HCT116 (cell line): ENCODE data around the gene SLC25A18.
"Not testable (repeated sequence)": the region's sequence is repeated elsewhere in the genome, so short reads cannot be mapped to it uniquely, and the experiment has no call there.

Source experiments
- ATF3 ChIP-seq: IDR thresholded peaks from 2 replicates; pipeline ENCODE4 v1.6.1; 2012
- CTCF ChIP-seq, 3 experiments: fragments of 200-600 bp in 1 of 3; sonication (generic) in 1 of 3; IDR thresholded peaks in 2 of 3; conservative IDR thresholded peaks in 1 of 3; 2 replicates each; pipeline ENCODE4 v1.5.1; 2012 to 2017; ENCODE audit warnings: low read depth in 2 of 3, low read length in 2 of 3, antibody characterized with exemption in 1 of 3, borderline replicate concordance in 1 of 3, control low read depth in 1 of 3, mild to moderate bottlenecking in 1 of 3, mixed read lengths in 1 of 3, mixed run types in 1 of 3, moderate library complexity in 1 of 3; ENCODE audit not compliant: insufficient read depth in 1 of 3
- EGR1 ChIP-seq: IDR thresholded peaks from 2 replicates; pipeline ENCODE4 v1.6.1; 2012; ENCODE audit warnings: low read depth
- EZH2phosphoT487 ChIP-seq: fragments of 200-600 bp; IDR thresholded peaks from 2 replicates; pipeline ENCODE4 v1.6.1; 2018; ENCODE audit warnings: antibody characterized with exemption, borderline replicate concordance
- MAX ChIP-seq: IDR thresholded peaks from 2 replicates; pipeline ENCODE4 v1.6.1; 2012
- POLR2A ChIP-seq: IDR thresholded peaks from 2 replicates; pipeline ENCODE4 v1.7.0; 2011; ENCODE audit warnings: borderline replicate concordance; ENCODE audit not compliant: insufficient read depth, insufficient read length; ENCODE audit errors: extremely low read depth
- POLR2AphosphoS5 ChIP-seq: IDR thresholded peaks from 2 replicates; pipeline ENCODE4 v1.6.1; 2011; ENCODE audit warnings: mild to moderate bottlenecking, low read depth, low read length, moderate library complexity
- RAD21 ChIP-seq: IDR thresholded peaks from 2 replicates; pipeline ENCODE4 v1.6.1; 2012; ENCODE audit warnings: low read depth, mild to moderate bottlenecking
- REST ChIP-seq: IDR thresholded peaks from 2 replicates; pipeline ENCODE4 v1.6.1; 2012; ENCODE audit warnings: low read depth
- SIN3A ChIP-seq: IDR thresholded peaks from 2 replicates; pipeline ENCODE4 v1.6.1; 2012; ENCODE audit warnings: low read depth
- ZBTB33 ChIP-seq: IDR thresholded peaks from 2 replicates; pipeline ENCODE4 v1.6.1; 2011; ENCODE audit warnings: mild to moderate bottlenecking, low read length, moderate library complexity; ENCODE audit not compliant: insufficient replicate concordance; ENCODE audit errors: extremely low read depth
- ZNF274 ChIP-seq: fragments of 200-500 bp; sonication (Bioruptor generic); IDR thresholded peaks from 2 replicates; pipeline ENCODE4 v1.6.1; 2014; ENCODE audit warnings: mild to moderate bottlenecking, low read depth, low read length, inconsistent platforms

DNA sequence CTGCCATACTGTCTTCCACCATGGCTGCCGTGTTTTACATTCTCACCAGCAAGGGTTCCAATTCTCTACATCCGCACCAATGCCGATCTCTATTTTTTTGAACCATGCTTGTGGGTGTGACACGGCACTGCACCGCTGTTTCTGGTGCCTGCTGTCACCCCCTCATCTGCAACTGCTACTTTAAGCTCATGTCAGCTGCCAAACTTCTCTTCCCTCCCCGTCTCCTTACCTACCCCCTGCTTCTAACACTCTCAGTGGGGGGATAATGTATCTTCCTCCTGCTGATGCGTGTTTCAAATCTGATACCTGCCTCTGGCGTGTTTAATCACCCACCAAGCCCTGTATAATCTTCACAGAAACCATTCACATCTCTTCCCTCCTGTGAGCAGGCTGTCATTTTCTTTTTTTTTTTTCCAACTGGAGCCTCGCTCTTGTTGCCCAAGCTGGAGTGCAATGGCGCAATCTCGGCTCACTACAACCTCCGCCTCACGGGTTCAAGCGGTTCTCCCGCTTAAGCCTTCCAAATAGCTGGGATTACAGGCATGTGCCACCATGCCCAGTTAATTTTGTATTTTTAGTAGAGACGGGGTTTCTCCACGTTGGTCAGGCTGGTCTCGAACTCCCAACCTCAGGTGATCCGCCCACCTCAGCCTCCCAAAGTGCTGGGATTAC, 2.9 kb downstream of the SLC25A18 start:
- TF ChIP-seq POLR2AphosphoS5; POLR2A; CTCF (IDR thresholded peaks at IDR 0.05 in 2 of 3, conservative IDR thresholded peaks at IDR 0.05 in 1 of 3; ENCODE audit: borderline replicate concordance in 1 of 3, insufficient read depth in 1 of 3, low read depth in 2 of 3, low read length in 2 of 3); EGR1; ZBTB33; SIN3A; REST; ATF3; MAX; EZH2phosphoT487; ZNF274; RAD21: not testable (repeated sequence)
